Hypothalamus (tissue), 51 donors: ENCODE results near the gene HDAC4.

Source experiments
- DNase-seq, 51 donors: peaks; one replicate each; lab custom pipeline; 2025; lab: John Stamatoyannopoulos, UW

HDAC4 gene

DNA sequence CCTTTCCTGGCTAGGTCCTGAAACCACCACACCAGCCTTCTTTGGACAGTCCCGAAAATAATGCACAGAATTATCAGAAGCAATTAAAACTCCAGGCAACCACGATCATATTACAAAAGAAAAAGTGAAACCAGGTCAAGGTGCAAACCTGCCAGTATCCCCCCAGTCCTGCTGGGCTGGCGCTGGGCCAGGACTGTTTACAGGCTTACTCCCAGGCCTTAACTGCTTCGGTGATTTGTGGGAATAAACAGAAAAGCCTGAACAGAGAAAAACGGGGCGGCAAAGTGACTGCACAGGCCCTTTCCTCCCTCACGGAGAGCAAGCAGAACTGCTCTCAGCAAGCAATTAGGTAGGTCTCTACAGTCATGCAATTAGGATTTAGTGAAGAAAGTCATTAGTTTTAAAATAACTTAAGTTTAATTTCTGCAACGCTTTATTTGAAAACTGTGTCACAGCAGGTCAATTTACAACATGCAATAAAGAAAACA is 1.3 kb downstream of the HDAC4 start:
- peak in 6 of 51 donors; percentile 31 to 71 (median 40) for DNase-seq

DNA sequence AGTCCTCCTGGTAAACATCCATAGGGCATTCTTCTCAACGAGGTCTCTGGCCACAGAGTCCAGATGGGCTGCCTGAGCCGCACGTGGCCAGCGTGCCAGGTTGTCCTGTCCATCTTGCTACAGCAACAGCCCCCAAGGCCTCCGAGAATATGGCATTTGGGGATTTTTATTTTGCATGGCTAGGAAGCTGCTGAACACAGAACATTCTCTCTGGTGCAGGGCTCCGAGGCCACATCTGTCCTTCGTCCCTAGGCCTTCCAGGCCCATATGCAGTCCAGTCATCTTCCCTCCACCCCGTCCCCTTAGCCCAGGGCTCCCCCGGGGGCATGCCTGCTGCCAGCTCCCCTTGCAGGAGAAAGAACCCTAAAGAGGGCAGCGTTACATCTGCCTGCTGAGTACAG is 2.3 kb downstream of the HDAC4 start:
- DNase-seq, result peak in 2 of 51 donors; percentile 40 to 58

- peak in 1 of 51 donors; percentile 44 for DNase-seq
Observed at GRCh38 chr2:239397931-239398471, 2.8 kb downstream of the HDAC4 start.

DNA sequence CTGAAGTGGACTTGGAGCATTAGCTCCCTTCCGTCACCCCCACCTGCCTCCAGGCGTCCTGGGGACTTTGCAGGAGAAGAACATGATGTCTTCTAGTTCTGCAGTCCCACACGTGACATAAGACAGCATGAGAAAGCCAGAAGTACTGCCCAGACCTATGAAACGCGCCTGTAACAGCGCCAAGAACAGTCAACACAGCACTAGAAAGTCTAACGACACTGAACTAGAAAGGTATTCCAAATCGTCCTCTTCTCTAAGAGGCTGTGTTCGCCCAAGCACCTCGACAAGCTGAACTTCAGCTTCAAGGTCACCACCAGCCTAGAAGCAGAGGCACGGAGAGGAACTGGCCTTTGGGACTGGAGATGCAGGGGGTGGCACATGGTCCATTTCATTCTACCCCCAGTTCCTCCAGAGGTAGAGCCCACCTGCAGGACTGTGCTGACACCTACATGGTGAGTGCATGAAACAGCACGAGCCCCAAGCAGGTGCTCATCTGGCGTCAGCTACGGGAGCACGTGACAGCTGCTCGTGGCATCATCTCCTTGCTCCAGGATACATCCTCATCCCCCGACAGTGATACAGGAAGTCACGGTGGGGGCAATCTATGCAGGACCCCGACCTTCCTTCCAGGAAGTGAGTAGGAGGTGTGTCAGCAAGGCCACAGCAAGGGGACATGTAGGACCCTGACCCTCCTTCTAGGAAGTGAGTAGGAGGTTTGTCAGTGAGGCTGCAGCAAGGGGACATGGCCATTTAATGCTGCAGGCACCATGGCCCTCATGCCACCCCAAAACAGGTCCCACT is 3.7 kb downstream of the HDAC4 start:
- no peak for DNase-seq

- no peak for DNase-seq
Observed at GRCh38 chr2:239395524-239395923, 5.3 kb downstream of the HDAC4 start.

- no peak for DNase-seq
Observed at GRCh38 chr2:239394978-239395377, 5.8 kb downstream of the HDAC4 start.

GRCh38 chr2:239394346-239394945 is 6.4 kb downstream of the HDAC4 start:
- DNase-seq, result no peak

DNA sequence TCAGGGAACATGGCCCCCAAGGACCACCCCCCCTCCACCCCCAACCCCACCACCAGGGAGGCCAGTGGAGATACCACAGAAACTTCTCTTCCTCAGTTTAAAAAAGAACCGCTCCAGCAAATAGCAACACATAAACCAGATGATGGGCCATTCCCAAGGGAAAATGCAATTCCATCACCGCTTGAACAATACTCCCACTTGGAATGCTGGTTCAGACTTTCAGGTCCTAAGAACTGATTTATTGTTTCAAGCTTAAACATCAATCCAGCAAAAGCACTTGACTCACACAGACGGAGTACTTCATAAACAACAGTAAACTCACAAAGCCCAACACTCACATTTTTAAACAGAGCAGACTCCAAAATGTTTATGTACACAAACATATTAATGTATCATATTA is 6.9 kb downstream of the HDAC4 start:
- DNase-seq, result no peak

DNA sequence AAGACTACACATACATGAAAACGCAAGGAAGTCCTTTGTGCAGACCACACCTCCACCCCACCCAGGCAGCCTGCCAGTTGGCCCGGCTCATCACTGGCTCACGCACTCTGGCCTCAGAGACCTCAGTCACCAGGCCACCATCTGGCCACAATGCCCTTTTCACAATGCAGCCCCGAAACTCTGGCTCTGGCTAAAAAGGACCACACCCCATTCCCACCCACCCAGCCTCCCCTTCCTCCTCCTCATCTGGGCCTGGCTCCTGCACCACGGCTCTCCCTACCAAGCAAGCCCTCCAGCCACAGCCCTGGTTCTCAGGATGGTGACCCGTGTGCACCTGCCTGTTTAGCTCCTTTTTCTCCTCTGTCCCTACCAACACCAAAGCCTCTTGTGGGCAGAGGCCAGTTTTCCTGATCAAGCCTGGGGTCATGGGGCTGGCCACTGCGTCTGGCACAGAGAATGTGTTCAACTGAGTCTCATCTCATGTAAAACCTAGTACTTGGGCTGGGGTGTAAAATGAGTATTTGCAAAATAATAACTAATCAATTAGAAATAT is 7.4 kb downstream of the HDAC4 start:
- peak in 1 of 51 donors; percentile 54 for DNase-seq

- no peak for DNase-seq
Observed at GRCh38 chr2:239392688-239393387, 8.0 kb downstream of the HDAC4 start.

GRCh38 chr2:239392072-239392357 is 8.8 kb downstream of the HDAC4 start:
- no peak for DNase-seq

- DNase-seq, result no peak
Observed at GRCh38 chr2:239391286-239392071, 9.3 kb downstream of the HDAC4 start.

GRCh38 chr2:239390546-239391285 is 10.1 kb downstream of the HDAC4 start:
- no peak for DNase-seq

DNA sequence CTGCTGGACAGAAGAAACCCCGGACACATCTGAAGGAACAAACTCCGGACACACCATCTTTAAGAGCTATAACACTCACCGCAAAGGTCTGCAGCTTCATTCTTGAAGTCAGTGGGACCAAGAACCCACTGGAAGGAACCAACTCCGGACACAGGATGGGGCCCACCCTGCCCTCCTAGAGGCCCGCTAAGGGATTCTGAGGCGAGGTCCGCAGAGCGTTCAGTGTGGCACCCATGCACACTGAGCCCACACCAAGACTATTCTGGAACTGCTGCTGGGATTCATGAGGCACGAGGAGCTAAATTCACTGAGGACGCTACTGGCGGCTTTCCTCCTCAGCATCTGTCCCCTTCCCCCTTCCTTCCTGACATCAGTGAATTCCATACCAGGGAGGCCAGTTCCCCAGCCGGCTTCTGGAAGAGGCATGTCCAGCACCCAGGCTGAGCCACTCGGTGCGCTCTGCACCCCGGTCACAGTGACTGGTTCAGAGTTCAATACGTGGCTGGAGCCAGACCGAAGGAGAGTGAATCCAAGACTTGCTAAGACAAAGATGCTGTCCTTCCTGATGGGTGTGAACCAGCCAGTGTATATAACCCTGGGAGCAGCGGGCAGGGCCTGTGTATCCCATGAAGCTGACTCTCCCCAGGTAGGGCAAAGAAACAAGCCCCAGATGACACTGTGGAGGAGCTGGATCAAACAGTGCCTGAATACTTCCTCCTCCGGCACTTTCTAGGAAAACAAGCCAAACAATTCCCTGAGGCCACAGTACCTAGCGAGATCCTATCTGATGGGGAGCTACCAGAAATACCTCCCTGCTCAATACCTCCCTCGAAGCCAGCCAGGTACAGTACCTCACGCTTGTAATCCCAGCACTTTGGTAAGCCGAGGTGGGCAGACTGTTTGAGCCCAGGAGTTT is 11.1 kb downstream of the HDAC4 start:
- no peak for DNase-seq

DNA sequence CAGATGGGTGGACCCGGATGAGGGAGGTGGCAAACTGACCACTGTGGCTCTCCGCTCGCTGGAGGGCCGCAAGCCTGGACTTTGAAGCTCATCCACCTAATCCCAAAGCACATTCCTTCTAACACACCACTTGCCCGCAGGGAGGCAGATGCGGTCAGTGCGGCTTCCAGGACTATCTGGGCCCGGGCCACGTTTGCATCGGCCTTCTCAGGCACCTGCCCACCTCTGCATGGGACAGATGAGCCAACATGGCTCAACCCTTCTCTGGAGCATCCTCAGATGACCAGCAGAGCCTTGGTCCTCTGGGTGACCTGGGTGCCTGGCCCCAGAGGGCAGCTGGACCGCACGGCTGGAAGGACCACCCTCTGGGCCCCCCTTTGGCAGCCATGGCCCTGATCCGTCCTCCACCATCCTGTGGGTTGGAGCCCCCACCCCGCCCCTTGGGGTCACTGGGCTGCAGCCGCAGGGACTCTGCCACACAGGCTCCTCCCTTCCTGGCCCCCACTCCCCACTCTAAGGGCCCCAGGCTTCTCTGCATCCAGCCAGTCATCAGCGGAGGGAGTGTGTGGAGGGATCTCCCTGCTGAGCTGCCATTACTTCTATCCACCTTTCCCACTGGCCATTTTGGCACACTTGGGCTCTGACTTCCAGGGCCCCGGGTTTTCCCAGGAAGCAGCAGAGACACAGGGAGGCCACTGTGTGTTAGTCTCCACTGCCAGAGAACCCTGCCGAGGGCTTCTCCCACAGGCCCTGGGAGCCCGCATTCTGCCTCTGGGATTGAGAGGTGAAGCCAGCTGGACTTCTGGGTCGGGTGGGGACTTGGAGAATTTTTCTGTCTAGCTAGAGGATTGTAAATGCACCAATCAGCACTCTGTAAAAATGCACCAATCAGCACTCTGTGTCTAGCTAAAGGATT is 12.3 kb downstream of the HDAC4 start:
- DNase-seq, result no peak

- no peak for DNase-seq
Observed at GRCh38 chr2:239387811-239388210, 13.0 kb downstream of the HDAC4 start.

GRCh38 chr2:239386872-239387445 is 13.9 kb downstream of the HDAC4 start:
- no peak for DNase-seq
